ENCODE data around the gene BCL10. TPM values are rescaled to one million over a fixed set of nuclear protein-coding genes. Genes with fewer than 3 reads are reported as not detected.
A peak's percentile ranks its signal among the peaks of the same experiment; 100 is the strongest.

Gene BCL10
- total RNA-seq, 1 experiment from 2014 or later = 26.1 TPM

DNA sequence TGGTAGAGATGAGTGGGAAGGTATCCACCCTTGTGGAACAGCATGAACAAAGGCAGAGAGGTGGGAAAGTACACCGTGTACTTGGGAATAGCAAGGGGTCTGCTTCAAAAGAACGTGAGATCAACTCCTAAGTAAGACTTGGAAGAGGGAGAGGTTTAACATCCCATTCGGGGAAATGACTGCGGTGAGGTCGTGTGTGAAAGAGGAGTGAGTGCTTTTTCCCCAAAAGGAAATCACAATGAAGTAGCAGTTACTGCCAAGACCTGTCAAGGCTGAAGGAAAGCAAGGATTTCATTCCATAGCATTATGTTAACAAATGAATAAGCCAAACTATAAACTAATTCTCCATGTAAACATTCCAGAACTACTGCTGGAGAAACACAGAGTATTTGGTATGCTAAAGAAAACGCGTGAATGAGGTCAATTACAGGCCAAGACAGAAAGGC lies 55.7 kb downstream of the BCL10 start:
- Mint-ChIP-seq H3K4me3 (no peak overlapping the region), H3K27ac (no peak overlapping the region), H3K4me1 (peaks cover 36 to 37% of the 10 kb centered on the region in 2 experiments), H3K27me3 (ENCODE audit: low read depth) (no peaks in the 10 kb centered on the region; the same call in 1 of the 2 replicates), H3K9me3 (no peaks in the 10 kb centered on the region; a peak in 2 of 5 replicates), H3K36me3 (ENCODE audit: insufficient read depth in 1 of 3, low read depth in 3 of 3) (peaks cover 0 to 5% (median 0%) of the 10 kb centered on the region in 3 experiments; a peak in 2 of 7 replicates)
- H3K27ac ChIP-seq (ENCODE audit: insufficient read length, low read depth, low read length) = no peak overlapping the region
- no peak overlapping the region for H2BK20ac ChIP-seq (ENCODE audit: low read depth, low read length, poor library complexity, severe bottlenecking)
- H3K14ac ChIP-seq (ENCODE audit: insufficient read depth, low read length) = no peak overlapping the region; the same call in 1 of the 2 replicates
- H2BK5ac ChIP-seq (ENCODE audit: insufficient read length, low read length) = no peak overlapping the region
- no peak overlapping the region for H2BK120ac ChIP-seq (ENCODE audit: low read depth, low read length, poor library complexity, severe bottlenecking)
- H2AK5ac ChIP-seq (ENCODE audit: insufficient read length, low read length) = no peak overlapping the region
- H4K8ac ChIP-seq (replicated peaks; ENCODE audit: insufficient read length, low read depth, low read length) = no peak overlapping the region
- TF ChIP-seq, protein P1, sequence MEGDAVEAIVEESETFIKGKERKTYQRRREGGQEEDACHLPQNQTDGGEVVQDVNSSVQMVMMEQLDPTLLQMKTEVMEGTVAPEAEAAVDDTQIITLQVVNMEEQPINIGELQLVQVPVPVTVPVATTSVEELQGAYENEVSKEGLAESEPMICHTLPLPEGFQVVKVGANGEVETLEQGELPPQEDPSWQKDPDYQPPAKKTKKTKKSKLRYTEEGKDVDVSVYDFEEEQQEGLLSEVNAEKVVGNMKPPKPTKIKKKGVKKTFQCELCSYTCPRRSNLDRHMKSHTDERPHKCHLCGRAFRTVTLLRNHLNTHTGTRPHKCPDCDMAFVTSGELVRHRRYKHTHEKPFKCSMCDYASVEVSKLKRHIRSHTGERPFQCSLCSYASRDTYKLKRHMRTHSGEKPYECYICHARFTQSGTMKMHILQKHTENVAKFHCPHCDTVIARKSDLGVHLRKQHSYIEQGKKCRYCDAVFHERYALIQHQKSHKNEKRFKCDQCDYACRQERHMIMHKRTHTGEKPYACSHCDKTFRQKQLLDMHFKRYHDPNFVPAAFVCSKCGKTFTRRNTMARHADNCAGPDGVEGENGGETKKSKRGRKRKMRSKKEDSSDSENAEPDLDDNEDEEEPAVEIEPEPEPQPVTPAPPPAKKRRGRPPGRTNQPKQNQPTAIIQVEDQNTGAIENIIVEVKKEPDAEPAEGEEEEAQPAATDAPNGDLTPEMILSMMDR (conservative IDR thresholded peaks at IDR 0.05) = no peak
- no peaks in the 10 kb centered on the region for H3K79me2 ChIP-seq (ENCODE audit: insufficient read depth, low read length)
- H3K56ac ChIP-seq (ENCODE audit: insufficient read length, low read depth, low read length) = no peak overlapping the region
- no peaks in the 10 kb centered on the region for H4K20me1 ChIP-seq (ENCODE audit: control insufficient read depth, insufficient read depth, insufficient read length)
- DNase-seq = no peak
- no peaks in the 10 kb centered on the region for H3K23me2 ChIP-seq (ENCODE audit: insufficient read length, low read depth, low read length, poor library complexity, severe bottlenecking)
- no peak overlapping the region for H3K4ac ChIP-seq (ENCODE audit: low read depth, low read length)
- H2BK15ac ChIP-seq (ENCODE audit: low read depth, low read length) = no peak overlapping the region
- H2BK12ac ChIP-seq (ENCODE audit: insufficient read length, low read depth, low read length) = no peak overlapping the region
- no peak overlapping the region for H4K91ac ChIP-seq (ENCODE audit: insufficient read length, low read depth, low read length)
- no peak overlapping the region for H4K5ac ChIP-seq (ENCODE audit: insufficient read length, low read depth, low read length)
- no peak overlapping the region for H3K4me2 ChIP-seq (ENCODE audit: insufficient read depth, insufficient read length, low read length)
- H3T11ph ChIP-seq (ENCODE audit: low read length) = no peak overlapping the region
- H3K18ac ChIP-seq (ENCODE audit: insufficient read length, low read depth, low read length) = no peak overlapping the region
- no peaks in the 10 kb centered on the region for H3K79me1 ChIP-seq (ENCODE audit: insufficient read depth, low read depth, low read length, poor library complexity, severe bottlenecking)
- peak overlapping the region; percentile 59 for H2AFZ ChIP-seq (ENCODE audit: low read length)
- H3K9ac ChIP-seq (ENCODE audit: extremely low read depth, insufficient read length, low read length) = no peak overlapping the region
- H3K9me3 ChIP-seq (ENCODE audit: control insufficient read depth, low read depth, low read length) = no peaks in the 10 kb centered on the region
- H3K23ac ChIP-seq (ENCODE audit: insufficient read length, low read depth, low read length) = no peak overlapping the region
- H3K27me3 ChIP-seq (ENCODE audit: insufficient read depth, low read length) = no peaks in the 10 kb centered on the region
- no CpG with 5 or more reads among the region's 7 CpGs for WGBS (ENCODE audit: extremely low coverage, insufficient read length, low lambda C conversion rate)
- H3K4me1 ChIP-seq (ENCODE audit: insufficient read depth, low read length) = peaks cover 4% of the 10 kb centered on the region; the same call in 1 of the 2 replicates

Data from H9 (cell line).